Erythroblast (primary cell): ENCODE data around the gene TINAGL1.

Experiments used
- DNase-seq, 2 experiments: peaks; one replicate each; lab custom pipeline; 2025; lab: John Stamatoyannopoulos, UW
- GATA1 ChIP-seq: IDR thresholded peaks from 2 replicates; pipeline ENCODE4 v1.6.1; 2011; ENCODE audit warnings: low read depth, mild to moderate bottlenecking, control low read depth, low read length, moderate library complexity
- POLR2A ChIP-seq: IDR thresholded peaks from 2 replicates; pipeline ENCODE4 v1.6.1; 2011; ENCODE audit warnings: mild to moderate bottlenecking, low read length

The TINAGL1 gene

DNA sequence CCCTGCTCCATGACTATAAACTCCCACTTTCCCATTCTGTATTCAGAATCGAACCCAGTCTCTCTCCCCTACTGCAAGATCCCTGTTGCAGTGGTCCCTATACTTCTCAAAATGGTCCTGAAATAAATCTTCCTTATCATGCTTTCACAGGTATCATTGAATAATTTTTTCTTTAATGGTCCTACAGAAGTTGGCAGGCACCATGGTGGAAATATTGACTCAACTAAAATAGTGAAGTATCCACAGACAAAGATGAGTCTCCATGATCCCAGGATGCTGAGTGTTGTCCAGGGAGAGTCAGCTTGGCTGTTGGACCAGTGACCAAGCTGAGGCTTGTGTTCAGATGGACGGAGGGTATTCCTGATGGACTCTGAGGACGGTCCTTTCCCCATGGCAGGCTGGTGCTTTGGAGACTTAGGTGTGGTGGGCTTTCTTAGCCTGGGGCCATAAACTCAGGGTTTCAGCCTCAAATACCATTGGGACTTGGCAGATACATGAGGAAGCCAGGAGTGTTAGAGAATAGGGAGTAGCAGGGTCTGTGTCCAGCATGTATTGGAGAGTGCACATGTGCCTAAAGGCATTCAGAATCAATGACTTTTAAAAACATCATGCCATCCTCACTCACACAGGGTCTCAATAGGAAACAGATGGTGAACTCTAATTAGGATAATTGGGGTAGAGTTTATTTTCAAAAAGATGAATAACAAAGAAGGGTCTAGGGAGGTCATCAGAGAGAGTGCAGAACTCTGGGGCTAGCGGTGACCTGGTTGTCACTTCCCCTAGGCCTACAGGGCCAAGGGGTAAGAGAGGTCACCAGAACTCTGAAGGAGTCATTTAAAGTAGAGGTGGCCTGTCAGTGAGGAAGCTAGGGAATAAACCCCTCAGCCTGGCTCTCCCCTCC lies 19.8 kb downstream of the TINAGL1 start:
- no peak for TF ChIP-seq POLR2A
- no peak for TF ChIP-seq GATA1
- no peak for DNase-seq

DNA sequence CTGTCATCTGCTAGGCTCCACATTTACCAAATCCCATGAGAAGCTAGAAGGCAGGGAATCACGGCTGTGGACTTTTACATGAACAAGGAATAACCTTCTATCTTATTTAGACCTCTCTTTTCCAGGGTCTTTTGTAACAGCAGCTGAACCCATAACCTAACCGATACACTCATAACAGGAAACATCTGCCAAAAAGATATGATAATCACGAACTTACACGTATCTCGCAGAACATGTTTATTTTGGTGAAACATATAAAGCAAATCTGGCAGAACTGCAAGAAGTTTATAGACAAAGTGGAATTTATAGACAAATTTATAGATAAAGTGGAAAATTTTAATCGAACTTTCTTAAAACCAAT lies 20.4 kb downstream of the TINAGL1 start:
- no peak for DNase-seq
- TF ChIP-seq GATA1 (no peak), POLR2A (no peak)

DNA sequence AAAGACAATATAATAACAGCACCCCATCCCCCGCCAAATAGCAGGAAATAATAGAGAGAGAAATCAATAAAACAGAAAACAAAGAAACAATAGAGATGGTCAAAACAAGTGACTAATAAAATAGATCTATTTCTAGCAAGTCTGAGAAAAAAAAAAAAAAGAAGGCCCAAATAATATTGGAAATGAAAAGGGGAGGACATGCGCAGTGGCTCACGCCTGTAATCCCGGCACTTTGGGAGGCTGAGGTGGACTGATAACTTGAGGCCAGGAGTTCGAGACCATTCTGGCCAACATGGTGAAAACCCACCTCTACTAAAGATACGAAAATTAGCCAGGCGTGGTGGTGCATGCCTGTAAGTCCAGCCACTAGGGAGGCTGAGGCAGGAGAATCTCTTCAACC lies 22.7 kb downstream of the TINAGL1 start:
- DNase-seq, result no peak

DNA sequence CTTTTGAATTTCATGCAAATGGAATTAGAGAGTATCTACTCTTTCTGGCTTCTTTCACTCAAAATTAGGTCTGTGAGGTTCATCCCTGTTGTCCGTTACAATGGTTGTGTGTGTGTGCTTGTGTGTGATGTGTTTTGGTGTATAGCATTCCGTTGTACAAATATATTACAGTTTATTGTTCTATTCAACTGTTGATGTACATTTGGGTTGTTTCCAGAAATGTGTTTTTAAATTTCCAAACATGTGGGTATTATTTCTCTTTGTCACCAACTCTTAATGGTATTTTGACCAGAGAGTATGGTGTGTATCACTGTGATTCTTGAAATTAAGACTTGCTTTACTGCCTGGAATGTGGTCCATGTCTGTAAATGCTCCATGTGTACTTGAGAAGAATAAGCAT lies 24.3 kb downstream of the TINAGL1 start:
- no peak for TF ChIP-seq POLR2A
- TF ChIP-seq GATA1, result no peak
- no peak for DNase-seq

More for the DNA sequence above, 22.7 kb downstream of the TINAGL1 start:
- TF ChIP-seq POLR2A (no peak), GATA1 (no peak)

DNA sequence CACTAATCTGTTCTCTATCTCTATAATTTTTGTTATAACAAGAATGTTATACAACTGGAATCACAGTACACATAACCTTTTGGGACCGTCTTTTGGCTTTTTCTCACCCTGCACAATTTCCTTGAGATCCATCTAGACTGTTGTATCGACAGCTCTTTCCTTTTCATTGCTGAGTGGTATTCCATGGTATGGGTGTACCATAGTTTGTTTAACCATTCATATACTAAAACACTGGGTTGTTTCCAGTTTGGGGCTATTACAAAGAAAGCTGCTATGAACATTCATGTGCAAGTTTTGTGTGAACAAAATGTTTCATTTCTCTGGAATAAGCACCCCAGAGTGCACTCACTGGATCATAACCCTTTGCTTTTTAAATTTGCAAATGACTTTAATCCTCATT lies 25.8 kb downstream of the TINAGL1 start:
- no peak for DNase-seq
- TF ChIP-seq POLR2A (no peak), GATA1 (no peak)

DNA sequence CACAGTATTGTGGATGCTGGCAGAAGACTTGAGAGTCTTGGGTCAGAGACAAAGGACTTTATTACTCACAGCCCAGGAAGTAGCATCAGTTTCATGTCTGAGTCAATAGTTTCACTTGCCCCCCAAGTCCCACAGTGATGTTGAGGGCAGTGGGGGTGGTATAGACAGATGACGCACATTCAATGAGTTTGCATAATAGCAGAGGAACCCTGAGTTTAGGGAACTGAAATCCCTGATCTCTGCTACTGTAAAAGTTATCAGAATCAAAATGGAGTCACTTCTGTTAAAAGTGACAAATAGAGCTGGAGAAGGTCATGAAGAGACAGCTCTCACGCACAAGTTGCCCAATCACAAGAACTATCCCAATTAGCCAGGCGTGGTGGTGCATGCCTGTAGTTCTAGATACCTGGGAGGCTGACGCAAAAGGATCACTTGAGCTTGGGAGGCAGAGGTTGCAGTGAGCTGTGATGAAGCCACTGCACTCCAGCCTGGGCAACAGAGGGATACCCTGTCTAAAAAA lies 29.7 kb downstream of the TINAGL1 start:
- TF ChIP-seq POLR2A, result no peak
- no peak for TF ChIP-seq GATA1
- no peak for DNase-seq

DNA sequence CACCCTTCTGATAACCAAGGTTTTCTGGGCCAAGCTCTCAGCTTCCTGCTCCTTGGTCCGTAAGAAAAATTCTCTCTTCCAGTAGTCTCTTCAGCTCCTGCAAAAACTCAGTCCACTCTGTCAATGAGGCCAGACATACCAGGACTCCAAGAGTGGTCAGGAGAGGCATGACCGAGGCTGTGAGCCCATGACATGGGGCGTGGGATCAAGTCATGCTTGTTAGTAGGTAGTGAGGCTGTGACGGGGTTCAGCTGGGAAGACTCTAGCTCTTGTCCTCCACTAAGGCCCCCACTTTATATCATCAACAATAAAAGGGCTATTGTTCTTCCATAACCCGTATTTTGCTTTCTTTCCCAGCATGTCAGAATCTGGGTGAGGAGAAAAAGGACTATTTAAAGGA lies 31.0 kb downstream of the TINAGL1 start:
- no peak for TF ChIP-seq POLR2A
- no peak for TF ChIP-seq GATA1
- no peak for DNase-seq

DNA sequence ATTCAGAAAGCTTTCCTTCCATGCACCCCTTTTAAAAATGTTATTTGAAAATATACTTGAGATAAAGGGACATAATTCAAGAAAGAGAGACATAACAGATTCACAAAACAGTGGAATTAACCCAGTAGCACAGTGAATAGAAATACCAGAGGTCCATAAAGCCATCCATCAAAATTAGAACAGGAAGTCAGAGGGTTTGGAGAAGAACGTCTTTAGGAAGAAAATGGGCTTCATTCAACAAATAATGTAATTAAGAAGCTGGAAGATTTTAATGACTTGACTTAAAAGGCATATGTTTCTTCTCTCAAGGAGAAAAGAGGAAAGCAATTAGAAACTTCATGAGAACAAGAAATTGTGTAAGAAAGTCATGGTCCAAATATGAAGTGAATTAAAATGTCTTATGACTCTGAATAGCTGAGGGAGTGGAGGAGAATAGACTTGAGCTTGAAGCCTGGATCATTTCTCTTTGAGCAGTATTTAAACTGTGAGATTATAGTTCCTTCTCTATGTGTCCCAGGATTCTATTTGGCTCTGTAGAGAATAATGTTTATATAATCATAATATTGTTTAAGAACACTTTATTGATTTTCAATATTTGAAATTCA lies 33.3 kb downstream of the TINAGL1 start:
- DNase-seq, result no peak
- TF ChIP-seq POLR2A (no peak), GATA1 (no peak)

DNA sequence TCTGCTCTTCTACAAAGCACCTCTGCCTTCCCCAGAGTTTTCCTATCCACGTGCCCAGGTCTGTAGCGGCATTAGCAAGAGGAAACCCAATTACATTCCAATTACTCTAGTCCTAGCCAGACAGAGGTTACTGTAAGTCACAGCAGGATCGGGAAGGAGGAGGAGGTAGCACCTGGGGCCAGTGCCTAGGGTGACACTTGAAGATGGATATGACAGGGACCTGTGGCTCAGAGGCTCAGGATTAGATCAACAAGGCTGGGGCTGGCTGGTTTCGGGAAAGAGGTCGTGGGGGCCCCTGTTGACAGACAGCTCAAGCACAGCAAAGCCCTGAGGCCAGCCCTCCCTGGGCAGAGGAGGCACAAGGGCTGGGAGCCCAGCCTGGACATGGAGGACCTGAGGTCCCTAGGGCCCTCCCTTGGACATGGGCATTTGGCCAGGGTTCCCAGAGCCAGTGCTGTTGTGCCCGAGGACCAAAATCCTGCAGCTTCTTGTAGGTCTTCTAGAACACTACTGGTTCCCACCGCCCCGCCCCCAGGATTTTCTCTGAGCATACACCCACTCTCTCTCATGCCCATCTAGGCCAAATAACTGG lies 38.2 kb downstream of the TINAGL1 start:
- TF ChIP-seq POLR2A, result no peak
- no peak for TF ChIP-seq GATA1
- no peak for DNase-seq

DNA sequence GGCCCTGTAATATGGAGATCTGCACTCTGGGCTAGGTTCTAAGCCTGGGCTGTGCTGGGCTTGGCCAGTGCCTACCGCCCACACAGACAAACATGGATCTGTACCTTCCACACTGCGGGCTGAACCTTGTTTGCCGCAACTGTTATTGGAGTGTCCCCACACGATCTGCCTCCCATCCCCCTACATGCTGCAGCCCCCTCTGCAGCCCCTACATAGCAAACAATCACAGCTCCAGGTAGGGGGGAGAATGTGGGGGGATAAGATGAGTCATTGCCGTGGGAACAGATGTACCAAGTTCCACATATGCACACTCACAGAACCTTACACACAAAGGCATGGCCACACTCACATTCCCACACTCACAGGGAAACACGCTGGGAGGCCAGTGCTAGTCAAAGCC lies 39.1 kb downstream of the TINAGL1 start:
- TF ChIP-seq POLR2A (no peak), GATA1 (no peak)
- DNase-seq, result no peak

DNA sequence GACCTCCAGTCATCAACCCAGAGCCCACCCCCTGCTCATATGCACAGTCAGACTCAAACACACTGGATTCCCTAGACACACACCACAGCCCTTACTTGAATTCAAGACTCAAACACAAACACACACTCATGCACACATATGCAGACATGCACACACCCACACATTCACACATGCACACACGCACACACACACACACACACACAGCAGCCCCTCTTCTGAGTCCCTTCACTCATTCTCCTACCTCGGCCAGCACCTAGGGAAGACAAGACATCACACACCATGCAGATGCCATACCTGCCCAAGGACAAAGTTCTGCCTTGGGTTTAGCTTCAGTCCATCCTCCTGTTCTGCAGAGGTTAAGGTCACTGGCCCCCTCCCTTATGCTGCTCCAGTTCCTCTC lies 39.6 kb downstream of the TINAGL1 start:
- no peak for DNase-seq
- TF ChIP-seq POLR2A, result no peak

DNA sequence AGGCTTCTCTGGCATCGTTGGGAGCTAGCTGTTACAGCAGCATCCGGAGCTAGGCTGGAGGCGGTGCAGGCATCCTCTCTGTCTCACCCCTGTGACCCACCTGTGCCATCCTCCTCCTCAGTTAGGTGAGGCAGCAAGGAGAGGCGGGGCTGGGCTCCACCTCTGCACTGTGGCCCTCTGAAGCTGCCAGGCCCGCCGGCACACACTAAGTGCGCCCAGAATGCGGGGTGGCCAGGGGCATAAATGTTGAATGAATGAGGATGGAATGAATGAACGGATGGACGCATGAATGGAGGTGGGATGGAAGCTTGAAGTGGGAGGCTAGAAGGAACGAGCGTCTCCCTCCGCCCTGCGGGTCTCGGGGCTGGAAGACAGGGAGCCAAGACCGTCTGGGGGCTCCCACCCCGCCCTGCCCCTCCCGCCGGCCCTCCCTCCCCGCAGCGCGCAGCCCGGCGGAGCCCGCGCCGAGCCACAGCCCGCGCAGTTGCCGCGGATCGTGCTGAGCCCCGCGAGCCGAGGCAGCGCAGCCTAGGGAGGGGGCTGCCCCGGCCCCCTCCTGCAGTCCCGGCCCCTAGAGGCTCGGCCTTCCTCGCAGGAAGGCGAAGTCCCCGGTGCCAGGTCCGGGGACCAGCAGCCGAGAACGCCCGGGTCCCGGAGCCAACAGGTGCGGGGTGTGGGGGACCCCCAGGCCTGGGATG lies 41.1 kb downstream of the TINAGL1 start, which contains the start of gene HCRTR1:
Gene HCRTR1, plus strand, starts transcription at position 472 of the 698 bp plus-strand sequence. CDS start 1,504 bp downstream, outside the sequence.
- no peak for TF ChIP-seq POLR2A
- TF ChIP-seq GATA1, result no peak
- DNase-seq, result no peak

DNA sequence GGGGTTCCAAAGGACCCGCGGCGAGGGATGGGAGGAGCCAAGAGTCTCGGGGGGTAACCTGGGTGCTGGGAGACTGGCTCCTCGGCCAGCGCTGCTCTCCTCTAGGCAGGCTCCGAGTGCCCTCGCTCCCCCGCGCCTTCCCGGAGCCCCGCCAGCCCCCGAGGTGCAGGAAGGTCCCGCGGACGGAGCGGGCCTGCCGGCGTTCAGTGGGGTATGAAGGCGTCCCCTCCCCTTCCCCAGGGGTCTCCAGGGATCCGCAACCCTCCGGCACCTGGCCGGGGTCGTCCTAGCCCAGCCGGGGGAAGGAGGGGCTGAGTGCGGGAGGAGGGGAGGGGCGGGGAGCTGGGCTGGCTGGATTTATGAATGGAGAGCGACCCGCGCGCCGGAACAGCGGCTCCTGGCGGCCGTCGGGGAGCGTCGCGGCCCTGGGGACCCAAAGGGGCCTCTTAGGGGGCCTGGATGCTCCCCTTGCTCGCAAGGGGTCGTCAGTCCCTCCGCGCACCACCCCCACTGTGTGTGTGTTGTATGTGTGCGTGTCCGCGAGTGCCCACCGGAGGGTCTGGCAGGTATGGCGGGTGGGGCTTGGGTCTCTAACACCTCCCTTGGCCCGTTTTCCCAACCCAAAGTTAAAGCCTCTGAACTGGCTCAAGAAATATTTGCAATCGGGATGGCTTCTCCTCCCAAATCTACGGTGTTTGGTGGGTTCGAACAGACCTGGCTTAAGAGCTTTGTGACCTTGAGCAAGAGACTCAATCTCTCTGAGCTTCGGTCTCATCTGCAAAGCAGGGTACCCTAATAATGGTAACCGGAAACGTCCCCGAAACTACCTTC lies 41.8 kb downstream of the TINAGL1 start:
- TF ChIP-seq POLR2A (no peak), GATA1 (no peak)
- DNase-seq, result peak; percentile 28 to 39
